ENCODE measurements around the gene NOTCH4.

Gene NOTCH4

GRCh38 chr6:32181148-32181702, 42.6 kb downstream of the NOTCH4 start:
- no peak for TF ChIP-seq CTCF (IDR thresholded peaks at IDR 0.05; ENCODE audit: extremely low read depth, missing control alignments)
- DNase-seq (ENCODE audit: low spot score): no peak

GRCh38 chr6:32179766-32180405, 44.0 kb downstream of the NOTCH4 start:
- TF ChIP-seq CTCF (IDR thresholded peaks at IDR 0.05; ENCODE audit: extremely low read depth, missing control alignments): no peak
- no peak for DNase-seq (ENCODE audit: low spot score)

DNA sequence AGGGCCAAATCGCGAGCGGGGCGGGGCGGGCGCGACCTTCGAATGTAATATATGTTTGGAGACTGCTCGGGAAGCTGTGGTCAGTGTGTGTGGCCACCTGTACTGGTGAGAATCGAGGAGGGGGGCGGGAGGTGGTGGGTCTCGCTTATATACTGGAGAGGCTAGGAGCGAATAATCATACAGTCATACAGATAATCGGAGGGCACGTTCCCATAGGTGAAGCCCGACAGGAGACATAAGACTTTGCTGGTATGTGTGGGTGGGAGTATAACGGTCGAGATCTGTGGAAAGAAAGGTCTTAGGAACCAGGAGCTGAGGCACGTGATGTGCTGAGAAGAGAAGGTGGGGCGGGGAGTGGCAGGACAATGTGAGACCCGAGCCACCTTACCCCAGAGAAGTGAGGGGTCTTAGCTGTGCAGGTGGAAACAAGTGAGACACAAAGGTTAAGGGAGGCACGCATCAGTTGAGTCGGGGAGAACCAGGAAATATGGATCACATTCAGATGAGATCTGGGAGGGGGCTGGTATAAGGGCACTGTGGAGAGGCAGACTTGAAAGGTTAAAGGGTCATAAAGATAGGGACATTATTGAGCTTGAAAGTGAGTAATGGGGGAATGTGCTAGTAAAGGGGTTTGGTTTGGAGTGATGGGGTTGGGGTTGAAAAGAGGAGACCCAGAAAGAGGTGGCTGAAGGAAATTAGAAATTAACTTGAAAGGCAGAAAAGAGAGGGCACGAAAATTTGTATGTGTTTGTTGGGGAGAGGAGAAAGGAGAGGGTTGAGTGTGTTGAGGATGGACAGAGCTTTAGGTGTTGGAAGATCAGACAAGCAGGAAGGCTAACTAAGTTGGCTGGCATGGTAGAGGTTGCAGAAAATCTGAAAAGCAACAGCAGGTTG, 45.1 kb downstream of the NOTCH4 start:
- no peak for TF ChIP-seq CTCF (IDR thresholded peaks at IDR 0.05; ENCODE audit: extremely low read depth, missing control alignments)
- DNase-seq (ENCODE audit: low spot score): no peak

- peak; percentile 92 for DNase-seq (ENCODE audit: low spot score)
- TF ChIP-seq CTCF (IDR thresholded peaks at IDR 0.05; ENCODE audit: extremely low read depth, missing control alignments): no peak
Measured at GRCh38 chr6:32177788-32178546, 45.9 kb downstream of the NOTCH4 start, which contains the start of gene RNF5. Gene RNF5 (plus strand): TSS chr6:32178405. CDS start chr6:32178512, 107 bp downstream.

GRCh38 chr6:32177183-32177787, 46.6 kb downstream of the NOTCH4 start:
- no peak for DNase-seq (ENCODE audit: low spot score)
- TF ChIP-seq CTCF (IDR thresholded peaks at IDR 0.05; ENCODE audit: extremely low read depth, missing control alignments): no peak

DNA sequence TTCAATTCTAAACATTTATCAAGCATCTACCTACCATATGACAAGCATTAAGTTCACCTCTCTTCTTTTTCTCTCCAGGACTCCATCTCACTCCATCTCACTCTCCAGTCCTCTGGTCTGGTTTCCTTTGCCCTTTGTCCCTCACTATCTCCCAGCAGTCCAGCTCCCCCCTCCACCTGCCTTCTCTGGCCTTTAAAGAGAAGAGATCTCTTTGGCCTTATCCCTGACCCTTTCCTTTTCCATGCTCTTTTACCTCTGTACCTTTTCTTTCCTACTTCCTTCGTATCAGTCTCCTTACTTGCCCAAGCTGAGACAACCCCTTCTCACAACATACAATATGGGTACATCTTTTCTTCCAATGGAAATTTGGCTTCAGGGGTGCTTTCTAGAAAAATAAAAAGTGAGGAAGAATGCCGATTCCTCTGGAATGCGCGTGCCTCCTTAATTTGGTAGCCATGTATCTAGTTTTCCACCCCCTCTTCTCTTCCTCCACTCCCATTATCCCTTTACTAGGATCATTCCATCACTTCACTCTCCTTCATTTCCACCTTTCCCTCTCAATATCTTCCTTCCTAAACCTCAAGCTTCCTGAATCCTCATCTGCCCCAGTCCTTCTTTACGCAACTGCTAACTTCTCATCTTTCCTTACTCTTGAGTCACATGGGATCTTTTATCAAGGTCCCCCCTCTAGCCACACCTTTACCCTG, 47.2 kb downstream of the NOTCH4 start:
- no peak for DNase-seq (ENCODE audit: low spot score)
- TF ChIP-seq CTCF (IDR thresholded peaks at IDR 0.05; ENCODE audit: extremely low read depth, missing control alignments): no peak
